Hepatocyte (in vitro differentiated cells): ENCODE measurements around the gene CKB. TPM values are rescaled to one million over a fixed set of nuclear protein-coding genes. Genes with fewer than 3 reads are reported as not detected.

Source experiments
- DNase-seq: peaks from one replicate; pipeline ENCODE4 v3.0.0-alpha.2; 2016; ENCODE audit warnings: low spot score
- H2AFZ ChIP-seq: fragments of 200-600 bp; sonication (generic); 2 replicates; pipeline ENCODE4 v1.6.0; 2016; ENCODE audit warnings: antibody characterized with exemption, mild to moderate bottlenecking
- H3K27ac ChIP-seq: fragments of 200-600 bp; sonication (generic); 2 replicates; pipeline ENCODE4 v1.5.1; 2016; ENCODE audit warnings: mild to moderate bottlenecking
- H3K27me3 ChIP-seq: fragments of 200-600 bp; sonication (generic); 2 replicates; pipeline ENCODE4 v1.6.1; 2016
- H3K36me3 ChIP-seq: fragments of 200-600 bp; sonication (generic); replicated peaks from 2 replicates; pipeline ENCODE4 v1.5.1; 2016; ENCODE audit warnings: low read depth; ENCODE audit not compliant: insufficient read depth
- H3K4me1 ChIP-seq: fragments of 200-600 bp; sonication (generic); 2 replicates; pipeline ENCODE4 v1.5.1; 2016; ENCODE audit warnings: mild to moderate bottlenecking, moderate library complexity; ENCODE audit not compliant: insufficient read depth
- H3K4me2 ChIP-seq: fragments of 200-600 bp; sonication (generic); 2 replicates; pipeline ENCODE4 v1.6.0; 2016
- H3K4me3 ChIP-seq: fragments of 200-600 bp; sonication (generic); 2 replicates; pipeline ENCODE4 v1.5.1; 2016; ENCODE audit warnings: mild to moderate bottlenecking
- H3K79me2 ChIP-seq: fragments of 200-600 bp; sonication (generic); 2 replicates; pipeline ENCODE4 v1.6.0; 2017; ENCODE audit warnings: mild to moderate bottlenecking
- H3K9me2 ChIP-seq: fragments of 200-600 bp; sonication (generic); replicated peaks from 2 replicates; pipeline ENCODE4 v1.6.0; 2017; ENCODE audit warnings: mild to moderate bottlenecking; ENCODE audit not compliant: insufficient read depth
- H3K9me3 ChIP-seq: fragments of 200-600 bp; sonication (generic); 2 replicates; pipeline ENCODE4 v1.5.1; 2016; ENCODE audit warnings: low read depth, mild to moderate bottlenecking
- H4K20me1 ChIP-seq: fragments of 200-600 bp; sonication (generic); 2 replicates; pipeline ENCODE4 v1.6.0; 2016; ENCODE audit warnings: mild to moderate bottlenecking; ENCODE audit not compliant: insufficient read depth, poor library complexity, severe bottlenecking
- EZH2 ChIP-seq: fragments of 200-600 bp; sonication (generic); IDR thresholded peaks from 2 replicates; pipeline ENCODE4 v1.6.1; 2016; ENCODE audit warnings: antibody characterized with exemption, mild to moderate bottlenecking, borderline replicate concordance
- EZH2phosphoT487 ChIP-seq: fragments of 200-600 bp; sonication (generic); IDR thresholded peaks from one replicate; pipeline ENCODE4 v1.6.1; 2018; ENCODE audit warnings: antibody characterized with exemption, mild to moderate bottlenecking, low read depth, moderate library complexity; ENCODE audit not compliant: unreplicated experiment, severe bottlenecking
- WGBS: methylation state at CpG from one replicate; pipeline ENCODE4 v1.1.6; 2016; ENCODE audit warnings: low lambda C conversion rate; ENCODE audit errors: missing lambda C conversion rate; 5-methylcytosine and 5-hydroxymethylcytosine counted together
- polyA plus RNA-seq: library from polyadenylated mRNA; unstranded; fragments of >200 nt; fragmentation: Nextera tagmentation; extraction: Ambion mirVana; gene quantifications from 2 replicates; pipeline ENCODE4 v1.2.1, GENCODE V29; 2016
- total RNA-seq: library from RNA; depleted of rRNA; stranded (reverse); fragments of >200 nt; gene quantifications from 2 replicates; pipeline ENCODE4 v1.2.3, GENCODE V29; 2014
- TF ChIP-seq, protein P1 (sequence below): fragments of 200-600 bp; sonication (generic); IDR thresholded peaks from 2 replicates; pipeline ENCODE4 v1.5.1; 2016; ENCODE audit warnings: antibody characterized with exemption, mild to moderate bottlenecking; ENCODE audit not compliant: poor library complexity

Gene CKB
- total and polyA plus RNA-seq, 2 experiments from 2014 or later: 682 to 2,829 TPM

DNA sequence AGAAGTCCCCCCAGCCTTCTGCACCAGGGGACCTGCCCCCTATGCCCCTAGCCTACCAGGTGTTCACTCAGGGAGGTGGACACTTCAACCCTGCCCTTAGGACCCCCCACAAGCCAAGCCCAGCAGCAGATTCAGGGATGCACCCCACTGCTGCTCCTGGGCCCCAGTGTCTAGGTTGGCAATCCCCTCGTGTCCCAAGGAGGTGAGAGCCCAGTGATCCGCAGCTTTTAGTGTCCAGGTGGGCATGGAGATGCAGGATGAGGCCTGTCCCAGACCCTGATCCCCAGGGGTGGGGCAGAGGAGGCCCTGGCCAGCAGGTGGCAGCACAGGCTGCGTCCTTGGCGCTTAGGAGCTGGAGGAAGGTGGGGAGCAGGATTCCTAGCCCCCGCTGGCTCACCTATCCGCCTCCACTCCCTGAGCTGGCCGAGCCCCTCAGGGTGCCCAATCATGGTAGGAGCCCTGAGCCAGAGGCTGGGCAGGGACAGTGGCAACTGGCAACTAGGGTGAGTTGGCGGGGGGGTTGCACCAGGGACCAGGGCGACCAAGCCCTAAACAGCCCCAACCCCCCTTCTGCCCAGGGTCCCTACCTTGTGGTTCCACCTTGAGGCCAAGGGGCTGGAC is 4.1 kb downstream of the CKB start:
- TF ChIP-seq EZH2: no peak
- TF ChIP-seq, protein P1, sequence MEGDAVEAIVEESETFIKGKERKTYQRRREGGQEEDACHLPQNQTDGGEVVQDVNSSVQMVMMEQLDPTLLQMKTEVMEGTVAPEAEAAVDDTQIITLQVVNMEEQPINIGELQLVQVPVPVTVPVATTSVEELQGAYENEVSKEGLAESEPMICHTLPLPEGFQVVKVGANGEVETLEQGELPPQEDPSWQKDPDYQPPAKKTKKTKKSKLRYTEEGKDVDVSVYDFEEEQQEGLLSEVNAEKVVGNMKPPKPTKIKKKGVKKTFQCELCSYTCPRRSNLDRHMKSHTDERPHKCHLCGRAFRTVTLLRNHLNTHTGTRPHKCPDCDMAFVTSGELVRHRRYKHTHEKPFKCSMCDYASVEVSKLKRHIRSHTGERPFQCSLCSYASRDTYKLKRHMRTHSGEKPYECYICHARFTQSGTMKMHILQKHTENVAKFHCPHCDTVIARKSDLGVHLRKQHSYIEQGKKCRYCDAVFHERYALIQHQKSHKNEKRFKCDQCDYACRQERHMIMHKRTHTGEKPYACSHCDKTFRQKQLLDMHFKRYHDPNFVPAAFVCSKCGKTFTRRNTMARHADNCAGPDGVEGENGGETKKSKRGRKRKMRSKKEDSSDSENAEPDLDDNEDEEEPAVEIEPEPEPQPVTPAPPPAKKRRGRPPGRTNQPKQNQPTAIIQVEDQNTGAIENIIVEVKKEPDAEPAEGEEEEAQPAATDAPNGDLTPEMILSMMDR: peak; percentile 77
- Histone ChIP-seq H3K4me1 (peaks cover 33% of the 10 kb centered on the region), H3K4me2 (peak overlapping the region; percentile 100), H2AFZ (no peak overlapping the region), H3K36me3 (no peaks in the 10 kb centered on the region), H3K27me3 (peaks cover 4% of the 10 kb centered on the region), H3K9me3 (no peaks in the 10 kb centered on the region), H3K9me2 (no peaks in the 10 kb centered on the region), H4K20me1 (peaks cover 27% of the 10 kb centered on the region), H3K79me2 (peaks cover 25% of the 10 kb centered on the region), H3K27ac (peak overlapping the region; percentile 90), H3K4me3 (no peak overlapping the region)
- WGBS: 50% methylated on average over 9 of the region's 9 CpGs
- DNase-seq: peak; percentile 84

DNA sequence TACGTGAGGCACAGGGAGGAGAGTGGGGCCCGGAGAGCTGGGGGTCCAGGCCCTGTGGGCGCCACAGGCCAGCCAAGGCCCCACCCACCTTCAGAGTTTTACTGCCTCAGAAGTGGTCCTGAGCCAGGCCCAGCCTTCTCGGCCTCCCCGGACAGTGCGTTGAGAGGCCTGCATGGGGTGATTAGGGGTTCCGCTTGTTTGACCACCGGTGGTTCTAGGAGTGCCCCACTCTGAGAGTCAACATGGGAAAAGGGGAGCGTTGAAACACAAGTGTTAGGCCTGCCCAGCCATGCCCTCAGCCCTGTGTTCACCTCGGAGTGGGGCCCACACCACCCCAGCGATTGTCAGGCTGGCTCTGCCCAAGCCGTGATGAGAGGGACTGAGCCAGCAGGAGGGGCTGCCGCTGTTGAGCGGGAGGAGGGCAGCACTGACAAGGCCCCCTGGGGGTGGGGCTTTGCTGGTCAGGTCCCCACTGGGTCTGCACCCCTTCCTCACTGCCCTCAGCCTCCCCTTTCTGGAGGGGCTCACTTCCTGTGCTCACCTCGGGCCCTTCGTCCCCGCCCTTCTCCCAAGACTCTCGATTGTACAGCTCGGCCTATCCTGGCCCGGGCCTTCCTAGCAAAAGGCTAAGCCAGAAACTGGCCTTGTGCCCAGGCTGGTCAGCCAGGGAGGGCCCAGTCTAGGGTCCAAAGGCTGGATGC is 4.8 kb downstream of the CKB start:
- H3K27me3 ChIP-seq: peaks cover 1% of the 10 kb centered on the region
- no peaks in the 10 kb centered on the region for H3K9me2 ChIP-seq
- WGBS: 50% methylated on average over 20 of the region's 20 CpGs
- no peak overlapping the region for H2AFZ ChIP-seq
- TF ChIP-seq, protein P1: no peak
- TF ChIP-seq EZH2: no peak
- no peak for TF ChIP-seq EZH2phosphoT487
- H3K9me3 ChIP-seq: no peaks in the 10 kb centered on the region
- no peak overlapping the region for H3K4me3 ChIP-seq
- peaks cover 27% of the 10 kb centered on the region for H4K20me1 ChIP-seq
- peaks cover 19% of the 10 kb centered on the region for H3K79me2 ChIP-seq
- peak overlapping the region; percentile 100 for H3K4me2 ChIP-seq
- H3K4me1 ChIP-seq: peaks cover 26% of the 10 kb centered on the region
- no peaks in the 10 kb centered on the region for H3K36me3 ChIP-seq
- DNase-seq: peak; percentile 54
- peak overlapping the region; percentile 90 for H3K27ac ChIP-seq

DNA sequence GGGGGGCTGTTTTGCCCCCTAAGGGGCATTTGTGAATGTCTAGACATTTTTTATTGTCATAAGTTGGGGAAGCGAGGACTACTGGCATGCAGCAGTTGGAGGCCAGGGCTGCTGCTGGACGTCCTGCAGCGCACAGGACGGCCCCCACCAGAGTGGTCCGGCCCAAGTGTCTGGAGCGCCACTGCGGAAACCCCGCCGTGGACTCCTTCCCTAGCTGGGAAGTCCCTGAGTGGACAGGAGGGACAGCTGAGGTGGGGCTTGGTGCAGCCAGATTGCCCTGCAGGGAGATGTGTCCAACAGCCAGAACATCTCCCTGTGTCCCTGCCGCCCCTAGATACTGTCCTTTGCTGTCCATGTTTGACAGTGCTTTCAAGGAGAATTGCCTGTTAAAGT is 5.5 kb downstream of the CKB start:
- TF ChIP-seq EZH2: no peak
- TF ChIP-seq, protein P1: no peak
- TF ChIP-seq EZH2phosphoT487: no peak
- peaks cover 25% of the 10 kb centered on the region for H3K4me1 ChIP-seq
- H3K9me2 ChIP-seq: no peaks in the 10 kb centered on the region
- no peak overlapping the region for H2AFZ ChIP-seq
- H3K27me3 ChIP-seq: no peaks in the 10 kb centered on the region
- WGBS: 85% methylated on average over 10 of the region's 10 CpGs
- H3K36me3 ChIP-seq: no peaks in the 10 kb centered on the region
- no peak overlapping the region for H3K4me2 ChIP-seq
- peaks cover 18% of the 10 kb centered on the region for H3K79me2 ChIP-seq
- H3K4me3 ChIP-seq: no peak overlapping the region
- H3K9me3 ChIP-seq: no peaks in the 10 kb centered on the region
- peaks cover 25% of the 10 kb centered on the region for H4K20me1 ChIP-seq
- peak; percentile 19 for DNase-seq
- H3K27ac ChIP-seq: peak overlapping the region; percentile 90
